Neural cell (in vitro differentiated cells): ENCODE measurements around the gene RAPGEF5. TPM values are rescaled to one million over a fixed set of nuclear protein-coding genes. Genes with fewer than 3 reads are reported as not detected.

ENCODE experiments used
- H2AFZ ChIP-seq: fragments of 200-600, 300-800 bp; sonication (generic), shearing (Covaris generic); 2 replicates; pipeline ENCODE4 v1.6.0; 2014; ENCODE audit warnings: low read depth, mild to moderate bottlenecking, antibody characterized with exemption, low read length, moderate library complexity
- H3F3A ChIP-seq: fragments of 200-600 bp; shearing (Covaris generic); 2 replicates; pipeline ENCODE4 v1.6.1; 2016; ENCODE audit warnings: mild to moderate bottlenecking, moderate library complexity, mixed read lengths, antibody characterized with exemption, low read length; ENCODE audit not compliant: insufficient read depth, poor library complexity, severe bottlenecking
- H3K27ac ChIP-seq: fragments of 200-600, 300-800 bp; sonication (generic), shearing (Covaris generic); 2 replicates; pipeline ENCODE4 v1.5.1; 2014; ENCODE audit warnings: mild to moderate bottlenecking, low read length, moderate library complexity
- H3K27me3 ChIP-seq: fragments of 300-800, 200-600 bp; sonication (generic), shearing (Covaris generic); 2 replicates; pipeline ENCODE4 v1.6.0; 2014; ENCODE audit warnings: mild to moderate bottlenecking, low read depth, low read length, moderate library complexity; ENCODE audit not compliant: insufficient read depth
- H3K36me3 ChIP-seq: fragments of 300-800, 200-600 bp; sonication (generic), shearing (Covaris generic); 2 replicates; pipeline ENCODE4 v1.5.1; 2014; ENCODE audit warnings: mild to moderate bottlenecking, antibody characterized with exemption, low read length, moderate library complexity; ENCODE audit not compliant: insufficient read depth
- H3K4me2 ChIP-seq: fragments of 300-800, 200-600 bp; sonication (generic), shearing (Covaris generic); 2 replicates; pipeline ENCODE4 v1.6.0; 2014; ENCODE audit warnings: mild to moderate bottlenecking, low read length
- H3K4me3 ChIP-seq: fragments of 300-800, 200-600 bp; sonication (generic), shearing (Covaris generic); 2 replicates; pipeline ENCODE4 v1.5.1; 2014; ENCODE audit warnings: mild to moderate bottlenecking, low read length, moderate library complexity
- H3K79me2 ChIP-seq: fragments of 200-600 bp; shearing (Covaris generic); replicated peaks from 2 replicates; pipeline ENCODE4 v1.6.0; 2014; ENCODE audit warnings: mild to moderate bottlenecking, low read length, moderate library complexity; ENCODE audit not compliant: insufficient read depth
- H3K9ac ChIP-seq: fragments of 300-800, 200-600 bp; sonication (generic), shearing (Covaris generic); 2 replicates; pipeline ENCODE4 v1.6.1; 2016; ENCODE audit warnings: mild to moderate bottlenecking, low read length, mixed read lengths
- H3K9me2 ChIP-seq: fragments of 200-600 bp; shearing (Covaris generic); 2 replicates; pipeline ENCODE4 v1.6.1; 2016; ENCODE audit warnings: mild to moderate bottlenecking, low read length, mixed read lengths; ENCODE audit not compliant: insufficient read depth
- H3K9me3 ChIP-seq: fragments of 200-600, 300-800 bp; sonication (generic), shearing (Covaris generic); 2 replicates; pipeline ENCODE4 v1.6.1; 2016; ENCODE audit warnings: mild to moderate bottlenecking, mixed run types, low read length, moderate library complexity, mixed read lengths
- H4K20me1 ChIP-seq: fragments of 200-600 bp; shearing (Covaris generic); 2 replicates; pipeline ENCODE4 v1.6.1; 2016; ENCODE audit warnings: mild to moderate bottlenecking, mixed run types; ENCODE audit not compliant: insufficient read depth
- CTCF ChIP-seq: fragments of 450-650 bp; IDR thresholded peaks from 2 replicates; pipeline ENCODE4 v1.5.1; 2014; ENCODE audit warnings: antibody characterized with exemption, mild to moderate bottlenecking, moderate library complexity; ENCODE audit not compliant: poor library complexity, severe bottlenecking
- EP300 ChIP-seq: fragments of 450-650 bp; conservative IDR thresholded peaks from 2 replicates; pipeline ENCODE4 v1.6.1; 2014; ENCODE audit warnings: antibody characterized with exemption, mild to moderate bottlenecking, moderate library complexity; ENCODE audit not compliant: poor library complexity, severe bottlenecking
- EZH2 ChIP-seq: fragments of 200-600, 300-800 bp; shearing (Covaris generic), sonication (generic); IDR thresholded peaks from 2 replicates; pipeline ENCODE4 v1.6.1; 2014; ENCODE audit warnings: antibody characterized with exemption, low read length, borderline replicate concordance, mild to moderate bottlenecking; ENCODE audit not compliant: insufficient read depth, poor library complexity, severe bottlenecking
- MXI1 ChIP-seq: fragments of 450-650 bp; conservative IDR thresholded peaks from 2 replicates; pipeline ENCODE4 v1.6.1; 2014; ENCODE audit warnings: antibody characterized with exemption, mild to moderate bottlenecking; ENCODE audit not compliant: poor library complexity, severe bottlenecking
- POLR2AphosphoS5 ChIP-seq: IDR thresholded peaks from 2 replicates; pipeline ENCODE4 v1.6.1; 2012
- RAD21 ChIP-seq: fragments of 450-650 bp; conservative IDR thresholded peaks from 2 replicates; pipeline ENCODE4 v1.6.1; 2014; ENCODE audit warnings: antibody characterized with exemption, mild to moderate bottlenecking, moderate library complexity
- REST ChIP-seq: IDR thresholded peaks from 2 replicates; pipeline ENCODE4 v1.6.1; 2012; ENCODE audit warnings: borderline replicate concordance
- SMC3 ChIP-seq: fragments of 450-650 bp; conservative IDR thresholded peaks from 2 replicates; pipeline ENCODE4 v1.6.1; 2014; ENCODE audit warnings: antibody characterized with exemption, mild to moderate bottlenecking, moderate library complexity; ENCODE audit not compliant: poor library complexity
- TAF1 ChIP-seq: IDR thresholded peaks from 2 replicates; pipeline ENCODE4 v1.6.1; 2012; ENCODE audit warnings: low read depth
- polyA plus RNA-seq: library from polyadenylated mRNA; depleted of rRNA; stranded (reverse); fragments of >200 nt; gene quantifications from 2 replicates; pipeline ENCODE4 v1.2.3, GENCODE V29; 2014

RAPGEF5 gene
- polyA plus RNA-seq, 1 donor from 2014 or later: 48.0 TPM

GRCh38 chr7:22127835-22128527, 229.0 kb downstream of the RAPGEF5 start:
- no peaks in the 10 kb centered on the region for H3K79me2 ChIP-seq
- no peak overlapping the region for H2AFZ ChIP-seq
- H3K4me3 ChIP-seq: no peak overlapping the region
- H3K9me3 ChIP-seq: no peaks in the 10 kb centered on the region
- TF ChIP-seq EP300 (no peak), EZH2 (no peak), CTCF (no peak), MXI1 (no peak), RAD21 (no peak), TAF1 (no peak), REST (no peak), SMC3 (no peak), POLR2AphosphoS5 (no peak)
- no peak overlapping the region for H3K27ac ChIP-seq
- no peaks in the 10 kb centered on the region for H3F3A ChIP-seq
- H3K4me2 ChIP-seq: no peak overlapping the region
- H4K20me1 ChIP-seq: no peaks in the 10 kb centered on the region
- no peaks in the 10 kb centered on the region for H3K27me3 ChIP-seq
- no peaks in the 10 kb centered on the region for H3K9me2 ChIP-seq
- no peak overlapping the region for H3K9ac ChIP-seq
- H3K36me3 ChIP-seq: peaks cover 8% of the 10 kb centered on the region

GRCh38 chr7:22125436-22125835, 231.5 kb downstream of the RAPGEF5 start:
- Histone ChIP-seq H3F3A (no peaks in the 10 kb centered on the region), H2AFZ (no peak overlapping the region), H3K9me3 (no peaks in the 10 kb centered on the region), H3K4me3 (no peak overlapping the region), H3K27me3 (no peaks in the 10 kb centered on the region), H3K9me2 (no peaks in the 10 kb centered on the region), H3K36me3 (peaks cover 6% of the 10 kb centered on the region), H3K9ac (no peak overlapping the region), H3K27ac (no peak overlapping the region), H3K79me2 (no peaks in the 10 kb centered on the region), H4K20me1 (no peaks in the 10 kb centered on the region), H3K4me2 (no peak overlapping the region)
- no peak for TF ChIP-seq EP300
- no peak for TF ChIP-seq MXI1
- TF ChIP-seq REST: no peak
